Liver (tissue), 9 donors: ENCODE results near the gene DISP3. TPM values are rescaled to one million over a fixed set of nuclear protein-coding genes. Genes with fewer than 3 reads are reported as not detected.

Source experiments
- DNase-seq: peaks from one replicate; pipeline ENCODE4 v3.0.0-alpha.2; 2017; ENCODE audit warnings: low spot score
- H3K27ac ChIP-seq, 2 donors: one replicate each; pipeline ENCODE4 v1.7.0; 2013; ENCODE audit warnings: inconsistent platforms in 2 of 2, low read length in 2 of 2, control low read depth in 1 of 2, low read depth in 1 of 2, mild to moderate bottlenecking in 1 of 2
- H3K27me3 ChIP-seq, 4 donors: one replicate each; pipeline versions ENCODE4 v1.6.1 to v1.7.0; 2013; ENCODE audit warnings: low read length in 3 of 4, inconsistent platforms in 1 of 4, mild to moderate bottlenecking in 1 of 4, moderate library complexity in 1 of 4; ENCODE audit not compliant: control insufficient read depth in 4 of 4, insufficient read depth in 4 of 4
- H3K36me3 ChIP-seq, 4 donors: one replicate each; pipeline versions ENCODE4 v1.6.1 to v1.7.0; 2013; ENCODE audit warnings: low read length in 3 of 4, mild to moderate bottlenecking in 3 of 4, low read depth in 1 of 4, moderate library complexity in 1 of 4; ENCODE audit not compliant: control insufficient read depth in 4 of 4, insufficient read depth in 3 of 4
- H3K4me1 ChIP-seq, 4 donors: one replicate each; pipeline versions ENCODE4 v1.6.1 to v1.7.0; 2013; ENCODE audit warnings: low read length in 3 of 4, mild to moderate bottlenecking in 3 of 4, moderate library complexity in 1 of 4; ENCODE audit not compliant: control insufficient read depth in 4 of 4, insufficient read depth in 4 of 4
- H3K4me3 ChIP-seq, 3 donors: one replicate each; pipeline versions ENCODE4 v1.6.1 to v1.7.0; 2013; ENCODE audit warnings: low read length in 3 of 3, control low read depth in 1 of 3, low read depth in 1 of 3, mild to moderate bottlenecking in 1 of 3
- H3K9ac ChIP-seq, 2 donors: one replicate each; pipeline ENCODE4 v1.7.0; 2013; ENCODE audit warnings: low read length in 2 of 2, mild to moderate bottlenecking in 2 of 2, moderate library complexity in 2 of 2, control low read depth in 1 of 2, low read depth in 1 of 2
- H3K9me3 ChIP-seq, 4 donors: one replicate each; pipeline versions ENCODE4 v1.6.1 to v1.7.0; 2013; ENCODE audit warnings: low read length in 3 of 4; ENCODE audit not compliant: control insufficient read depth in 4 of 4
- ATF3 ChIP-seq: IDR thresholded peaks from 2 replicates; pipeline ENCODE4 v1.6.1; 2016; ENCODE audit warnings: antibody characterized with exemption
- CTCF ChIP-seq: fragments of 150-350 bp; IDR thresholded peaks from 2 replicates; pipeline ENCODE4 v1.5.1; 2017; ENCODE audit warnings: improper control_type of control experiment, low read depth, low read length; ENCODE audit not compliant: missing input control
- EGR1 ChIP-seq, 2 donors: IDR thresholded peaks; 2 replicates each; pipeline ENCODE4 v1.6.1; 2016 to 2018; ENCODE audit warnings: antibody characterized with exemption in 2 of 2, low read depth in 2 of 2
- FOXA1 ChIP-seq: IDR thresholded peaks from 2 replicates; pipeline ENCODE4 v1.6.1; 2016; ENCODE audit warnings: antibody characterized with exemption
- FOXA2 ChIP-seq: IDR thresholded peaks from 2 replicates; pipeline ENCODE4 v1.6.1; 2016; ENCODE audit warnings: antibody characterized with exemption
- GABPA ChIP-seq, 2 donors: IDR thresholded peaks in 1 of 2; conservative IDR thresholded peaks in 1 of 2; 2 replicates each; pipeline ENCODE4 v1.6.1; 2016; ENCODE audit warnings: antibody characterized with exemption in 2 of 2, mild to moderate bottlenecking in 1 of 2, moderate library complexity in 1 of 2
- HNF4A ChIP-seq, 2 donors: conservative IDR thresholded peaks; 2 replicates each; pipeline ENCODE4 v1.6.1; 2016; ENCODE audit warnings: antibody characterized with exemption in 2 of 2, mild to moderate bottlenecking in 2 of 2
- HNF4G ChIP-seq: IDR thresholded peaks from 2 replicates; pipeline ENCODE4 v1.6.1; 2016; ENCODE audit warnings: antibody characterized with exemption
- JUND ChIP-seq, 2 donors: IDR thresholded peaks; 2 replicates each; pipeline ENCODE4 v1.6.1; 2016; ENCODE audit warnings: antibody characterized with exemption in 2 of 2
- MAX ChIP-seq: IDR thresholded peaks from 2 replicates; pipeline ENCODE4 v1.6.1; 2016; ENCODE audit warnings: antibody characterized with exemption
- NR2F2 ChIP-seq: IDR thresholded peaks from 2 replicates; pipeline ENCODE4 v1.6.1; 2016; ENCODE audit warnings: antibody characterized with exemption
- RAD21 ChIP-seq, 2 donors: IDR thresholded peaks; 2 replicates each; pipeline ENCODE4 v1.6.1; 2016; ENCODE audit warnings: antibody characterized with exemption in 2 of 2, mild to moderate bottlenecking in 2 of 2
- REST ChIP-seq: IDR thresholded peaks from 2 replicates; pipeline ENCODE4 v1.6.1; 2016; ENCODE audit warnings: antibody characterized with exemption, mild to moderate bottlenecking
- RXRA ChIP-seq, 2 donors: IDR thresholded peaks; 2 replicates each; pipeline ENCODE4 v1.6.1; 2017 to 2018; ENCODE audit warnings: antibody characterized with exemption in 2 of 2, mild to moderate bottlenecking in 1 of 2
- SP1 ChIP-seq: IDR thresholded peaks from 2 replicates; pipeline ENCODE4 v1.6.1; 2018; ENCODE audit warnings: antibody characterized with exemption, mild to moderate bottlenecking
- TAF1 ChIP-seq: conservative IDR thresholded peaks from 2 replicates; pipeline ENCODE4 v1.6.1; 2016; ENCODE audit warnings: antibody characterized with exemption, mild to moderate bottlenecking
- YY1 ChIP-seq: IDR thresholded peaks from 2 replicates; pipeline ENCODE4 v1.6.1; 2016; ENCODE audit warnings: antibody characterized with exemption, mild to moderate bottlenecking
- ZBTB33 ChIP-seq: IDR thresholded peaks from 2 replicates; pipeline ENCODE4 v1.6.1; 2016; ENCODE audit warnings: antibody characterized with exemption
- WGBS: extraction: QIAGEN DNeasy Blood & Tissue Kit; methylation state at CpG from one replicate; pipeline ENCODE4 v1.1.7; 2013; 5-methylcytosine and 5-hydroxymethylcytosine counted together
- polyA plus RNA-seq, 2 donors: library from polyadenylated mRNA; stranded (reverse) in 1 of 2; unstranded in 1 of 2; fragments of 200-250 nt in 1 of 2; fragments of >200 nt in 1 of 2; fragmentation: Nextera tagmentation in 1 of 2; extraction: Ambion mirVana in 1 of 2; gene quantifications; one replicate each; pipeline versions ENCODE4 v1.2.1 to v1.2.3, GENCODE V29; 2013 to 2015
- total RNA-seq, 2 donors: library from RNA; depleted of rRNA; stranded (reverse); fragments of >200 nt; gene quantifications; one replicate each; pipeline ENCODE4 v1.2.3, GENCODE V29; 2014
- donor health status: healthy.
- donor health status: healthy.
- donor health status: healthy.
- donor health status: healthy.
- donor health status: healthy.

Gene DISP3
- total and polyA plus RNA-seq, 4 donors = 0.02 to 0.08 TPM; not detected in 2

- DNase-seq = no peak
- TF ChIP-seq JUND (IDR thresholded peaks at IDR 0.05) = no peak
- no peak for TF ChIP-seq ZBTB33
- no peak for TF ChIP-seq FOXA2
- TF ChIP-seq SP1 = no peak
- TF ChIP-seq RAD21 (IDR thresholded peaks at IDR 0.05) = no peak
- TF ChIP-seq FOXA1 = no peak
- TF ChIP-seq ATF3 = no peak
- no peak for TF ChIP-seq REST
- no peak for TF ChIP-seq GABPA (IDR thresholded peaks at IDR 0.05 in 1 of 2, conservative IDR thresholded peaks at IDR 0.05 in 1 of 2)
- TF ChIP-seq CTCF = no peak
- TF ChIP-seq EGR1 (IDR thresholded peaks at IDR 0.05; ENCODE audit: low read depth in 2 of 2) = no peak
- TF ChIP-seq RXRA (IDR thresholded peaks at IDR 0.05) = no peak
- TF ChIP-seq HNF4A (conservative IDR thresholded peaks at IDR 0.05) = no peak
- TF ChIP-seq TAF1 = no peak
- TF ChIP-seq YY1 = no peak
- no peak for TF ChIP-seq MAX
- TF ChIP-seq HNF4G = no peak
- TF ChIP-seq NR2F2 = no peak
- no peaks in the 10 kb centered on the region for H3K36me3 ChIP-seq
- no peak overlapping the region for H3K9ac ChIP-seq
- WGBS = 57% methylated on average over 8 of the region's 8 CpGs
- no peaks in the 10 kb centered on the region for H3K4me1 ChIP-seq
- peaks cover 0 to 7% (median 2%) of the 10 kb centered on the region in 4 donors for H3K27me3 ChIP-seq
- H3K4me3 ChIP-seq = no peak overlapping the region
- no peaks in the 10 kb centered on the region for H3K9me3 ChIP-seq
- no peak overlapping the region for H3K27ac ChIP-seq
Measured at GRCh38 chr1:11443961-11444658, 34.8 kb upstream of the DISP3 start.
